ENCODE data around the gene ATP1A1. TPM values are rescaled to one million over a fixed set of nuclear protein-coding genes. Genes with fewer than 3 reads are reported as not detected.

The ATP1A1 gene
- total and polyA plus RNA-seq, 9 of the 15 experiments (the other 6 are each of a cell fraction or from before 2014, with no cell fraction given) = 99.3 to 513 (median 234) TPM

DNA sequence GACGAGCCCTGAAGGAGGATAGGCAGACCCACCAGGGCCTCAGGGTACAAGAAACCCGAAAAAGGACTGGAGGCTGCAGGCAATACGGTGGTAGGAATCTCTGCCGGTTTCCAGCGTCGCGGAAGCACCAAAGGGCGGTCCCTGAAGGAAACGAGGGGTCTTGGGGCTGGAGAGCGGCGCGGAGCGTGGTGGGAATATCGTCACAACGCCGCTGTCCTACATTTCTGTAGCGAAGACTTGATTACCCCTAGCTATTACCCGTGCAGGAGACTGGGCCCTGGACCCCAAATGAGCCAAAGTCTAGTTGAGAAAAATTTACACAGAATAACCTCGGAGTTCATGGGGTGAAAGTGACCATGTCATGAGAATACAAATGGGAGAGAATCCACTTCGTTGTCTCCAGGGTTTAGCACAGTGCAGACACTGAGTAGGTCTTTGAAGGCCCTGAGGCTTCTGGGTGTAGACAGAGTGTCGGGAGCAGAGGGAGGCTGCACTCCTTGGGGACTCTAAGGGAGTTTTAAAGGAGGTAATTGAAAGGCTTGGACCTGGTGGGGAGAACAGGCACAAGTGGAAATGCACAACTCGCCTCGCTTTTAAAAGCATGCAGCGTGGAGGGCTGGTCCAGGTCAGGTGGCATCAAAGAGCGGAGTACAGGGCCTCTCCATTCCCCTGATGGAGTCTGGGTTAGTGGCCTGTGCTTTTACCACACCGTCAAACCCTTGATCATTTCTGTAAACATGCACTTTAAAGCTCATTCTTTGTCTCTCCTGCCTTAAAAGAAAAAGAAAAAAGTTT is 1.5 kb downstream of the ATP1A1 start (continued):
- TF ChIP-seq ZBTB11 (CRISPR knock-in tag; IDR thresholded peaks at IDR 0.05) = no peak
- TF ChIP-seq ZNF609 (CRISPR knock-in tag; IDR thresholded peaks at IDR 0.05; ENCODE audit: borderline replicate concordance) = no peak
- no peak for TF ChIP-seq HMGN3 (IDR thresholded peaks at IDR 0.05; ENCODE audit: borderline replicate concordance, extremely low read depth, insufficient read length, low read depth, low read length)
- TF ChIP-seq NCOA1 (IDR thresholded peaks at IDR 0.05; ENCODE audit: low read depth) = no peak
- TF ChIP-seq ZNF766 (CRISPR knock-in tag; conservative IDR thresholded peaks at IDR 0.05) = 0 out of 2 replicates have a peak, but pooled peaks have one; percentile 43
- TF ChIP-seq BDP1 (IDR thresholded peaks at IDR 0.05; ENCODE audit: insufficient read depth, insufficient read length) = no peak
- TF ChIP-seq TGIF2 (CRISPR knock-in tag; IDR thresholded peaks at IDR 0.05) = no peak
- TF ChIP-seq YY1 (IDR thresholded peaks at IDR 0.05; ENCODE audit: borderline replicate concordance in 1 of 3, control insufficient read depth in 1 of 3, extremely low read depth in 1 of 3, insufficient read depth in 3 of 3, insufficient read length in 1 of 3, insufficient replicate concordance in 2 of 3, low read depth in 1 of 3, low read length in 2 of 3) = no peak
- TF ChIP-seq HMG20A (CRISPR knock-in tag; conservative IDR thresholded peaks at IDR 0.05) = no peak
- TF ChIP-seq MIER1 (IDR thresholded peaks at IDR 0.05; ENCODE audit: low read depth) = no peak
- no peak for TF ChIP-seq MCM2 (IDR thresholded peaks at IDR 0.05; ENCODE audit: low read depth)
- no peak for TF ChIP-seq IRF9 (tag; IDR thresholded peaks at IDR 0.05)
- TF ChIP-seq KDM5B (IDR thresholded peaks at IDR 0.05; ENCODE audit: insufficient replicate concordance, low read depth, low read length) = peak; percentile 36
- TF ChIP-seq XRCC4 (IDR thresholded peaks at IDR 0.05; ENCODE audit: extremely low read depth, insufficient read depth, insufficient read length) = no peak
